Esophagus squamous epithelium (tissue), 4 donors: ENCODE data around the gene P2RY12.

Source experiments
- POLR2A ChIP-seq, 4 donors: fragments of 450-650 bp; IDR thresholded peaks; one replicate each; pipeline ENCODE4 v1.6.1; 2017; ENCODE audit warnings: antibody characterized with exemption in 4 of 4, mild to moderate bottlenecking in 4 of 4, moderate library complexity in 3 of 4
- TF ChIP-seq, protein P1 (sequence below), 6 experiments: fragments of 450-650 bp in 4 of 6; fragments of 200-600 bp in 2 of 6; sonication (generic) in 2 of 6; IDR thresholded peaks; one replicate each; pipeline ENCODE4 v1.5.1; 2016 to 2019; ENCODE audit warnings: antibody characterized with exemption in 6 of 6, mild to moderate bottlenecking in 4 of 6, moderate library complexity in 4 of 6

DNA sequence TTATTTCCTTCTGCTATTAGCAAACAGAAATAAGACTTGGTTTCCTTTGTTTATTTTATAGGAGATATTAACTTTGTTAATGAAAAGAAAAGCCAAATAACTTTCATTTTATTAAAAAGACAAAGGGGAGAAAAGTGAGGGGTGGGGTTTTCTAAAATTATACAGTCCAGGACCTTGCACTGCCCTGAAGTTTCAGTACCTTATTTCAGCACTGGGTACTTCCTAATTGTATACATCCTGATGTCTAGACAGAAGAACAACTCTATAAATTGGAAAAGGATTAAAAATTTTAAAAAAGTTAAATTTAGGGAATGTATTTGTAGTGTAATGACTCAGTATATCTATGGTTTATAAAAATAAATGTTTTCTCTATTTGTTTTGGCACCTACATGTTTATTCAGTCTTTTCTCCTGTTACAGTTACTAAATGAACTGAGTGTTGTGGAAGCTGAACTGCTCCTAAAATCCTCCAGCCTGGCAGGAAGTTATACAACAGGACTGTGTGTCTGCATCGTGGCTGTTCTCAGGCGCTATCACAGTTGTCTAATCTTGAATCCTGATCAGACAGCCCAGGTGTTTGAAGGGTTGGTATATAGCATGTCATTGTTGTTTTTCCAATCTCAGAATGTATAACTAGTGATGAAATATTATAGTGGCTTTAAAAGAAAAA lies 27.6 kb downstream of the P2RY12 start:
- TF ChIP-seq, protein P1, sequence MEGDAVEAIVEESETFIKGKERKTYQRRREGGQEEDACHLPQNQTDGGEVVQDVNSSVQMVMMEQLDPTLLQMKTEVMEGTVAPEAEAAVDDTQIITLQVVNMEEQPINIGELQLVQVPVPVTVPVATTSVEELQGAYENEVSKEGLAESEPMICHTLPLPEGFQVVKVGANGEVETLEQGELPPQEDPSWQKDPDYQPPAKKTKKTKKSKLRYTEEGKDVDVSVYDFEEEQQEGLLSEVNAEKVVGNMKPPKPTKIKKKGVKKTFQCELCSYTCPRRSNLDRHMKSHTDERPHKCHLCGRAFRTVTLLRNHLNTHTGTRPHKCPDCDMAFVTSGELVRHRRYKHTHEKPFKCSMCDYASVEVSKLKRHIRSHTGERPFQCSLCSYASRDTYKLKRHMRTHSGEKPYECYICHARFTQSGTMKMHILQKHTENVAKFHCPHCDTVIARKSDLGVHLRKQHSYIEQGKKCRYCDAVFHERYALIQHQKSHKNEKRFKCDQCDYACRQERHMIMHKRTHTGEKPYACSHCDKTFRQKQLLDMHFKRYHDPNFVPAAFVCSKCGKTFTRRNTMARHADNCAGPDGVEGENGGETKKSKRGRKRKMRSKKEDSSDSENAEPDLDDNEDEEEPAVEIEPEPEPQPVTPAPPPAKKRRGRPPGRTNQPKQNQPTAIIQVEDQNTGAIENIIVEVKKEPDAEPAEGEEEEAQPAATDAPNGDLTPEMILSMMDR (IDR thresholded peaks at IDR 0.05): no peak
- TF ChIP-seq POLR2A (IDR thresholded peaks at IDR 0.05): no peak
